KMS-11 (cell line): ENCODE data around the gene C16orf86.

Experiments used
- H2AFZ ChIP-seq: fragments of 200-600 bp; sonication (generic); 2 replicates; pipeline ENCODE4 v1.6.1; 2016; ENCODE audit warnings: antibody characterized with exemption, mixed run types, low read depth
- H3K27ac ChIP-seq: fragments of 200-600 bp; sonication (generic); 2 replicates; pipeline ENCODE4 v1.6.1; 2016; ENCODE audit warnings: mild to moderate bottlenecking, mixed run types
- H3K27me3 ChIP-seq: fragments of 200-600 bp; sonication (generic); 2 replicates; pipeline ENCODE4 v1.6.1; 2017; ENCODE audit warnings: mild to moderate bottlenecking, low read depth, mixed run types, moderate library complexity; ENCODE audit not compliant: insufficient read depth
- H3K36me3 ChIP-seq: fragments of 200-600 bp; sonication (generic); 2 replicates; pipeline ENCODE4 v1.6.1; 2017; ENCODE audit warnings: mild to moderate bottlenecking, mixed run types; ENCODE audit not compliant: insufficient read depth
- H3K4me1 ChIP-seq: fragments of 200-600 bp; sonication (generic); 2 replicates; pipeline ENCODE4 v1.6.1; 2016; ENCODE audit warnings: mild to moderate bottlenecking, low read depth, mixed run types; ENCODE audit not compliant: poor library complexity, severe bottlenecking
- H3K4me2 ChIP-seq: fragments of 200-600 bp; sonication (generic); 2 replicates; pipeline ENCODE4 v1.7.0; 2016; ENCODE audit warnings: mild to moderate bottlenecking, mixed run types
- H3K4me3 ChIP-seq: fragments of 200-600 bp; sonication (generic); IDR thresholded peaks from 2 replicates; pipeline ENCODE4 v1.6.1; 2017; ENCODE audit warnings: low read depth, low read length, mixed read lengths; ENCODE audit not compliant: insufficient read depth
- H3K79me2 ChIP-seq: fragments of 200-600 bp; sonication (generic); 2 replicates; pipeline ENCODE4 v1.6.1; 2016; ENCODE audit warnings: low read depth, mixed run types; ENCODE audit not compliant: insufficient read depth
- H3K9ac ChIP-seq: fragments of 200-600 bp; sonication (generic); 2 replicates; pipeline ENCODE4 v1.6.1; 2016; ENCODE audit warnings: mild to moderate bottlenecking, mixed run types
- H4K20me1 ChIP-seq: fragments of 200-600 bp; sonication (generic); 2 replicates; pipeline ENCODE4 v1.6.1; 2016; ENCODE audit warnings: mild to moderate bottlenecking, mixed run types; ENCODE audit not compliant: insufficient read depth
- CTCF ChIP-seq: fragments of 200-600 bp; sonication (generic); conservative IDR thresholded peaks from 2 replicates; pipeline ENCODE4 v1.6.1; 2017; ENCODE audit warnings: low read depth, mild to moderate bottlenecking, antibody characterized with exemption, low read length, moderate library complexity, mixed read lengths

The C16orf86 gene

GRCh38 chr16:67661101-67661761 lies 5.4 kb upstream of the C16orf86 start:
- peak overlapping the region; percentile 92 for H3K4me2 ChIP-seq
- peak overlapping the region; percentile 45 for H3K27ac ChIP-seq
- H3K9ac ChIP-seq: peak overlapping the region; percentile 18; the same call in 1 of the 2 replicates
- no peak overlapping the region for H3K4me3 ChIP-seq
- H4K20me1 ChIP-seq: no peaks in the 10 kb centered on the region
- H3K36me3 ChIP-seq: no peaks in the 10 kb centered on the region
- no peaks in the 10 kb centered on the region; the same call in 1 of the 2 replicates for H3K79me2 ChIP-seq
- H3K4me1 ChIP-seq: peaks cover 16% of the 10 kb centered on the region
- H3K27me3 ChIP-seq: no peaks in the 10 kb centered on the region
- peak overlapping the region; percentile 86 for H2AFZ ChIP-seq
- no peak for TF ChIP-seq CTCF

GRCh38 chr16:67661886-67662652 lies 4.5 kb upstream of the C16orf86 start:
- H3K4me3 ChIP-seq: no peak overlapping the region
- H3K27ac ChIP-seq: no peak overlapping the region
- H3K27me3 ChIP-seq: no peaks in the 10 kb centered on the region
- no peak for TF ChIP-seq CTCF
- no peak overlapping the region for H3K4me2 ChIP-seq
- H3K36me3 ChIP-seq: no peaks in the 10 kb centered on the region
- H4K20me1 ChIP-seq: no peaks in the 10 kb centered on the region
- H3K4me1 ChIP-seq: peaks cover 19% of the 10 kb centered on the region
- H3K79me2 ChIP-seq: no peaks in the 10 kb centered on the region; the same call in 1 of the 2 replicates
- no peak overlapping the region for H2AFZ ChIP-seq
- H3K9ac ChIP-seq: no peak overlapping the region

- Histone ChIP-seq H2AFZ (no peak overlapping the region), H3K9ac (no peak overlapping the region), H3K36me3 (no peaks in the 10 kb centered on the region), H3K79me2 (no peaks in the 10 kb centered on the region; the same call in 1 of the 2 replicates), H3K4me1 (peaks cover 25% of the 10 kb centered on the region), H3K27me3 (no peaks in the 10 kb centered on the region), H4K20me1 (no peaks in the 10 kb centered on the region), H3K4me2 (no peak overlapping the region), H3K4me3 (no peak overlapping the region), H3K27ac (no peak overlapping the region)
- no peak for TF ChIP-seq CTCF
These were observed 4.0 kb upstream of the C16orf86 start for GRCh38 chr16:67662653-67663010.

GRCh38 chr16:67663151-67663876 lies 3.3 kb upstream of the C16orf86 start:
- H3K9ac ChIP-seq: no peak overlapping the region
- no peak overlapping the region for H3K4me3 ChIP-seq
- no peak overlapping the region for H3K27ac ChIP-seq
- no peaks in the 10 kb centered on the region for H3K27me3 ChIP-seq
- no peak overlapping the region for H2AFZ ChIP-seq
- peak; percentile 59; the same call in 1 of the 2 replicates for TF ChIP-seq CTCF
- no peaks in the 10 kb centered on the region; the same call in 1 of the 2 replicates for H3K79me2 ChIP-seq
- H3K4me2 ChIP-seq: no peak overlapping the region
- peaks cover 30% of the 10 kb centered on the region for H3K4me1 ChIP-seq
- H3K36me3 ChIP-seq: no peaks in the 10 kb centered on the region
- H4K20me1 ChIP-seq: no peaks in the 10 kb centered on the region
